ENCODE measurements around the gene CCDC85C. TPM values are rescaled to one million over a fixed set of nuclear protein-coding genes. Genes with fewer than 3 reads are reported as not detected.

Gene CCDC85C
- total RNA-seq, 2 experiments from 2014 or later: 6.4 to 15.0 TPM

GRCh38 chr14:99573000-99573330, 31.0 kb downstream of the CCDC85C start:
- H3K4me2 ChIP-seq (ENCODE audit: low read length): peak overlapping the region; percentile 20
- TF ChIP-seq EZH2phosphoT487 (IDR thresholded peaks at IDR 0.05; ENCODE audit: borderline replicate concordance, low read depth, low read length): no peak
- no peak for TF ChIP-seq CTCF (conservative IDR thresholded peaks at IDR 0.05; ENCODE audit: low read length)
- H3K9me3 ChIP-seq (ENCODE audit: low read length): no peaks in the 10 kb centered on the region
- no peaks in the 10 kb centered on the region for H3K9me2 ChIP-seq (ENCODE audit: insufficient read depth, low read length)
- no peaks in the 10 kb centered on the region; the same call in 1 of the 2 replicates for H4K20me1 ChIP-seq (ENCODE audit: insufficient read depth, low read length)
- no peak overlapping the region for H2AFZ ChIP-seq (ENCODE audit: low read length)
- DNase-seq (ENCODE audit: low spot score): peak; percentile 72
- no peaks in the 10 kb centered on the region for H3K79me2 ChIP-seq (ENCODE audit: insufficient read depth, low read depth, low read length)
- no peak overlapping the region for H3K27ac ChIP-seq (ENCODE audit: low read depth, low read length, poor library complexity, severe bottlenecking)
- no peak overlapping the region for H3K4me3 ChIP-seq (ENCODE audit: low read depth, low read length, poor library complexity, severe bottlenecking)
- H3K36me3 ChIP-seq (ENCODE audit: insufficient read depth, low read length): no peaks in the 10 kb centered on the region
- ChIA-PET CTCF (ENCODE audit: unreplicated experiment) (interaction anchor here (0.7 to 1.1 kb wide), 3 partner anchors 13 to 143 kb away, joined by 3 to 6 read pairs (median 3); no protein-coding TSS in a partner anchor), POLR2A (no interaction called here)
- BruUV-seq (replicated peaks): no TSS peak
- intact Hi-C loops (cut with micrococcal nuclease; ENCODE audit: unreplicated experiment): loop anchor here (2.0 kb wide), 1 partner anchor 32 kb away; the partner anchor contains the start of gene CCDC85C
- H3K4me1 ChIP-seq (ENCODE audit: insufficient read depth, low read length, poor library complexity, severe bottlenecking): peaks cover 15% of the 10 kb centered on the region

GRCh38 chr14:99572173-99572999, 31.6 kb downstream of the CCDC85C start:
- no peaks in the 10 kb centered on the region for H3K79me2 ChIP-seq (ENCODE audit: insufficient read depth, low read depth, low read length)
- CTCF ChIA-PET (ENCODE audit: unreplicated experiment): interaction anchor here (0.7 to 1.1 kb wide), 4 partner anchors 13 to 142 kb away, joined by 3 to 6 read pairs (median 3); no protein-coding TSS in a partner anchor
- H4K20me1 ChIP-seq (ENCODE audit: insufficient read depth, low read length): no peaks in the 10 kb centered on the region; the same call in 1 of the 2 replicates
- peak overlapping the region; percentile 20 for H3K4me2 ChIP-seq (ENCODE audit: low read length)
- H3K27ac ChIP-seq (ENCODE audit: low read depth, low read length, poor library complexity, severe bottlenecking): no peak overlapping the region
- BruUV-seq (replicated peaks): no TSS peak
- intact Hi-C loops (cut with micrococcal nuclease; ENCODE audit: unreplicated experiment): loop anchor here (2.0 kb wide), 1 partner anchor 32 kb away; the partner anchor contains the start of gene CCDC85C
- H3K4me1 ChIP-seq (ENCODE audit: insufficient read depth, low read length, poor library complexity, severe bottlenecking): peaks cover 15% of the 10 kb centered on the region
- no peak overlapping the region for H3K4me3 ChIP-seq (ENCODE audit: low read depth, low read length, poor library complexity, severe bottlenecking)
- H3K36me3 ChIP-seq (ENCODE audit: insufficient read depth, low read length): no peaks in the 10 kb centered on the region
- no peaks in the 10 kb centered on the region for H3K9me2 ChIP-seq (ENCODE audit: insufficient read depth, low read length)
- TF ChIP-seq CTCF (conservative IDR thresholded peaks at IDR 0.05; ENCODE audit: low read length) (no peak), EZH2phosphoT487 (IDR thresholded peaks at IDR 0.05; ENCODE audit: borderline replicate concordance, low read depth, low read length) (no peak)
- DNase-seq (ENCODE audit: low spot score): no peak
- no peak overlapping the region for H2AFZ ChIP-seq (ENCODE audit: low read length)
- H3K9me3 ChIP-seq (ENCODE audit: low read length): no peaks in the 10 kb centered on the region
- POLR2A ChIA-PET: interaction anchor here (1.1 kb wide), 1 partner anchor 33 kb away, joined by 5 read pairs; no protein-coding TSS in a partner anchor

Measured in OCI-LY7 (cell line).